ENCODE results near the gene MAGOHB.

MAGOHB gene

GRCh38 chr12:10624605-10625004, 11.2 kb upstream of the MAGOHB start:
- no peak for DNase-seq (ENCODE audit: extremely low read depth, low read depth)
- no peak overlapping the region for H3K4me3 ChIP-seq (replicated peaks; ENCODE audit: low read depth, low read length)
- TF ChIP-seq CTCF (IDR thresholded peaks at IDR 0.05; ENCODE audit: low read depth, low read length, missing control alignments) = no peak

GRCh38 chr12:10623131-10623530, 9.7 kb upstream of the MAGOHB start:
- no peak for DNase-seq (ENCODE audit: extremely low read depth, low read depth)
- TF ChIP-seq CTCF (IDR thresholded peaks at IDR 0.05; ENCODE audit: low read depth, low read length, missing control alignments) = no peak
- H3K4me3 ChIP-seq (replicated peaks; ENCODE audit: low read depth, low read length) = no peak overlapping the region

- no peak for DNase-seq (ENCODE audit: extremely low read depth, low read depth)
- no peak for TF ChIP-seq CTCF (IDR thresholded peaks at IDR 0.05; ENCODE audit: low read depth, low read length, missing control alignments)
- no peak overlapping the region for H3K4me3 ChIP-seq (replicated peaks; ENCODE audit: low read depth, low read length)
These were observed 7.9 kb upstream of the MAGOHB start for GRCh38 chr12:10621278-10621677.

GRCh38 chr12:10620078-10620779, 6.8 kb upstream of the MAGOHB start:
- no peak overlapping the region for H3K4me3 ChIP-seq (replicated peaks; ENCODE audit: low read depth, low read length)
- TF ChIP-seq CTCF (IDR thresholded peaks at IDR 0.05; ENCODE audit: low read depth, low read length, missing control alignments) = no peak
- no peak for DNase-seq (ENCODE audit: extremely low read depth, low read depth)

- no peak for TF ChIP-seq CTCF (IDR thresholded peaks at IDR 0.05; ENCODE audit: low read depth, low read length, missing control alignments)
- no peak overlapping the region for H3K4me3 ChIP-seq (replicated peaks; ENCODE audit: low read depth, low read length)
- no peak for DNase-seq (ENCODE audit: extremely low read depth, low read depth)
These were observed 5.1 kb upstream of the MAGOHB start for GRCh38 chr12:10618338-10618987.

GRCh38 chr12:10617863-10618262, 4.5 kb upstream of the MAGOHB start:
- DNase-seq (ENCODE audit: extremely low read depth, low read depth) = no peak
- TF ChIP-seq CTCF (IDR thresholded peaks at IDR 0.05; ENCODE audit: low read depth, low read length, missing control alignments) = no peak
- H3K4me3 ChIP-seq (replicated peaks; ENCODE audit: low read depth, low read length) = no peak overlapping the region

All from HFF-Myc (cell line).